ENCODE results near the gene MSRB1.
"Not testable (repeated sequence)": the region's sequence is repeated elsewhere in the genome, so short reads cannot be mapped to it uniquely, and the experiment has no call there.

The MSRB1 gene

GRCh38 chr16:1938316-1938715, 4.7 kb downstream of the MSRB1 start:
- DNase-seq: no peak

- DNase-seq: no peak
These were observed 6.0 kb downstream of the MSRB1 start for GRCh38 chr16:1936945-1937479.

GRCh38 chr16:1933097-1933661, 9.8 kb downstream of the MSRB1 start:
- no peak for DNase-seq

- DNase-seq: no peak
These were observed 10.7 kb downstream of the MSRB1 start for GRCh38 chr16:1932050-1933028.

GRCh38 chr16:1930338-1930720, 12.7 kb downstream of the MSRB1 start:
- no peak for DNase-seq

GRCh38 chr16:1929578-1930337, 13.2 kb downstream of the MSRB1 start:
- DNase-seq: peak; percentile 87

GRCh38 chr16:1929105-1929504, 13.9 kb downstream of the MSRB1 start:
- no peak for DNase-seq

- no peak for DNase-seq
These were observed 16.7 kb downstream of the MSRB1 start for GRCh38 chr16:1926271-1926670.

GRCh38 chr16:1924095-1924494, 18.9 kb downstream of the MSRB1 start:
- DNase-seq: no peak

- DNase-seq: no peak
These were observed 19.5 kb downstream of the MSRB1 start for GRCh38 chr16:1923299-1924034.

GRCh38 chr16:1922357-1922756, 20.6 kb downstream of the MSRB1 start:
- no peak for DNase-seq

GRCh38 chr16:1920727-1921171, 22.2 kb downstream of the MSRB1 start:
- no peak for DNase-seq

- DNase-seq: not testable (repeated sequence)
These were observed 22.9 kb downstream of the MSRB1 start for GRCh38 chr16:1920122-1920521.

GRCh38 chr16:1919327-1919998, 23.5 kb downstream of the MSRB1 start:
- DNase-seq: no peak

- DNase-seq: no peak
These were observed 24.4 kb downstream of the MSRB1 start, which contains the start of gene HS3ST6 for GRCh38 chr16:1918351-1919326. Gene HS3ST6 (minus strand): TSS chr16:1918415. CDS start chr16:1918323, 92 bp downstream.

- DNase-seq: no peak
These were observed 25.2 kb downstream of the MSRB1 start for GRCh38 chr16:1917665-1918350.

- no peak for DNase-seq
These were observed 25.8 kb downstream of the MSRB1 start for GRCh38 chr16:1917056-1917664.

GRCh38 chr16:1916640-1916990, 26.4 kb downstream of the MSRB1 start:
- no peak for DNase-seq
